ENCODE data around the gene PDE4B. TPM values are rescaled to one million over a fixed set of nuclear protein-coding genes. Genes with fewer than 3 reads are reported as not detected.
"Not testable (repeated sequence)": the region's sequence is repeated elsewhere in the genome, so short reads cannot be mapped to it uniquely, and the experiment has no call there.

PDE4B gene
- total RNA-seq, 1 donor from 2014 or later: 10.6 TPM

- ATAC-seq (ENCODE audit: poor library complexity) (no peak), DNase-seq (no peak)
- intact Hi-C loops (cut with DNase I): no loop called here
Observed at GRCh38 chr1:66012106-66012784, 219.6 kb downstream of the PDE4B start.

DNA sequence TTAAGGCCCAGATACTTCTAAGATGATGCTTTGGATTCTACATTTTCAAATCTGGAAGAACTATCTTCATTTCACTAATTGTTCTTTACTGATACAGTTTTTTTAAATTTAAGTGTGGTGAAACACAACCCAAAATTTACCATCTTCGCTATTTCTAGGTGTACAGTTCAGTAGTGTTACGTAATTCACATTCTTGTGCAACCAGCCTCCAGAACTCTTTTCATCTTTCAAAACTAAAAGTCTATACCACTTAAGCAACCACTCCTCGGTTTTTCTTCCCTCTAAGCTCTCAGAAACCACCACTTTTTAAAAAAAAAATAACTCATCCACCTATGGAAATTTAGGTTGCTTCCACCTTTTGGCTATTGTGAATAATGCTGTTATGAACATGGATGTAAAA is 220.7 kb downstream of the PDE4B start:
- no peak for ATAC-seq (ENCODE audit: poor library complexity)
- intact Hi-C loops (cut with DNase I): no loop called here

GRCh38 chr1:66022904-66023620 is 230.4 kb downstream of the PDE4B start:
- DNase-seq: no peak

More for the DNA sequence above, 220.7 kb downstream of the PDE4B start:
- no peak for DNase-seq

GRCh38 chr1:66025188-66025587 is 232.5 kb downstream of the PDE4B start:
- DNase-seq (no peak), ATAC-seq (ENCODE audit: poor library complexity) (no peak)
- intact Hi-C loops (cut with DNase I): no loop called here

More at GRCh38 chr1:66022904-66023620, 230.4 kb downstream of the PDE4B start:
- ATAC-seq (ENCODE audit: poor library complexity): no peak
- intact Hi-C loops (cut with DNase I): no loop called here

- intact Hi-C loops (cut with DNase I): no loop called here
- no peak for DNase-seq
- no peak for ATAC-seq (ENCODE audit: poor library complexity)
Observed at GRCh38 chr1:66028035-66028434, 235.3 kb downstream of the PDE4B start.

DNA sequence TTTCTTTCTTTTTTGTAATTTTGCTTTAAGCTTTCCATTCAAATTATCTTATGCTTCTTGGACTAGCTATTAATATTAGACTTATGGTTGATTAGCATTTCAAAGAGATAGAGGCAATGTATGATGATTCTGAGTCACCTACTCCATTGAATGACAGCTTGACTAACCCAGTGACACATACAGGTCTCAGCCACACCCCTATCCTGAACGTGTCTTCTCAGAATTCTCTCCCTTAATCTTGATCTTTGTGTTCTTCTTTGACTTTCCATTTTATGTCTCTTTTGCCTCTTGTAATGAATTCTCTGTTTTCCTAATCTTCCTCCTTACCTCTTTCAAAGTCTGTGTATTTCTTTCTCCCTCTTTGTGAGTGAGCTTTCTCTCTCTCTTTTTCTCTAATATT is 241.1 kb downstream of the PDE4B start:
- ATAC-seq (ENCODE audit: poor library complexity) (no peak), DNase-seq (no peak)
- intact Hi-C loops (cut with DNase I): no loop called here

DNA sequence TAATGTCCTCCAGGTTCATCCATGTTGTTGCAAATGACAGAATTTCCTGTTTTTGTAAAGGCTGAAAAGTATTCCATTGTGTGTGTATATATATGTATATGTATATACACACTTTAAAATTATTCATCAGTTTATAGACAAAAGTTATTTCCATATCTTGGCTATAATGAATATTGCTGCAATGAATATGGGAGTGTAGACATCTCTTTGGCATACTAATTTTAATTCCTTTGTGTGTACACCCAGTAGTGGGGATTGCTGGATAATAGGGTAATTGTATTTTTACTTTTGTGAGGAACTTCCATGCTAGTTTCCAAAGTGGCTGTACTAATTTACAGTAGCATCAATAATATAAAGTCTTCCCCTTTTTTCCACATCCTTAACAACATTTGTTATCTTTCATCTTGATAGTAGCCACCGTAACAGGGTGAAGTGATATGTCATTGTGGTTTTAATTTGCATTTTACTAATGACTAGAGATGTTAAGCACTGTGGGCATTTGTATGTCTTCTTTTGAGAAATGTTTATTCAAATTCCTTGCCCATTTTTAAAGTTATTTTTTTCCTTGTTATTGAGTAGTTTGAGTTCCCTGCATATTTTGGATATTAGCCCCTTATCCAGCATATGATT is 243.0 kb downstream of the PDE4B start:
- no peak for DNase-seq
- no peak for ATAC-seq (ENCODE audit: poor library complexity)
- intact Hi-C loops (cut with DNase I): no loop called here

- DNase-seq: no peak
- intact Hi-C loops (cut with DNase I): no loop called here
- ATAC-seq (ENCODE audit: poor library complexity): no peak
Observed at GRCh38 chr1:66041654-66042053, 249.0 kb downstream of the PDE4B start.

GRCh38 chr1:66043186-66043585 is 250.5 kb downstream of the PDE4B start:
- DNase-seq (no peak), ATAC-seq (ENCODE audit: poor library complexity) (no peak)
- intact Hi-C loops (cut with DNase I): no loop called here

- ATAC-seq (ENCODE audit: poor library complexity): no peak
- intact Hi-C loops (cut with DNase I): no loop called here
- DNase-seq: no peak
Observed at GRCh38 chr1:66044912-66045311, 252.2 kb downstream of the PDE4B start.

GRCh38 chr1:66046415-66046814 is 253.7 kb downstream of the PDE4B start:
- ATAC-seq (ENCODE audit: poor library complexity) (no peak), DNase-seq (no peak)
- intact Hi-C loops (cut with DNase I): no loop called here

GRCh38 chr1:66048011-66048410 is 255.3 kb downstream of the PDE4B start:
- intact Hi-C loops (cut with DNase I): no loop called here
- DNase-seq: no peak
- no peak for ATAC-seq (ENCODE audit: poor library complexity)

DNA sequence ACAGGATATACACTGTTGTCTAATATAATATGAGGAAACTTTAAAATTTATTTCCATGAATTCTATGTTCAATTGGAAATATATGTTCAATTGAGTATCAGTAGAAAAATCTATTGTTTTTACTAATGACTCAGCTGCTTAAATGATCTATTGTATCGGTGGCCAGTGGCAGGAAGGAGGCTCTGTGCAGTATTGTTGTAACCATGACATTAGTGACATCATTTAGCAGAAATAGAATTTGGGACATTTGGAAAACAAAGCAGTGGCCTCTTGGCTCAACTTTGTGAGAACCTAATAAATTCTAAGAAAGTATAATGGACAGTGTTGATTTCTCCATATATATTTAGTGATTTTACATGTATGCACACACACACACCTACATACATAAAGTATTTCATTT is 257.4 kb downstream of the PDE4B start:
- intact Hi-C loops (cut with DNase I): no loop called here
- ATAC-seq (ENCODE audit: poor library complexity) (no peak), DNase-seq (no peak)

DNA sequence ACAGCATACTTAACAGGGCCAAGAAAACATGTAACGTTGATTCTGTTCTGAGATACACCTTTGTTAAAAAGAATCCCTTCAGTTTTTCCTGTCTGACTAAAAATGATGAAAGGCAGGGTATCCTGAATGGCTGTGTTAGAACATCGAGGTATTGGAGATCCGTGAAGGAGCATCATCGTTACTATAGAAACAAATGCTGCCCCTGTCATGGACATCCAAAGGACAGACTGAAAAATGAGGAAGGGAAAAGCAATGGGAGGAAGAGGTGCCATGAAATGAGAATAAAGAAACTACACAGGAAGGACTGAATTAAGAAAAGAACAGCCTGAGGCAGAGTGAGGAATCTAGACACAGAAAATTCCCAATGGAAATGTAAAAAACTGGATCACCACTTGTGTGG is 257.9 kb downstream of the PDE4B start:
- DNase-seq: no peak
- no peak for ATAC-seq (ENCODE audit: poor library complexity)
- intact Hi-C loops (cut with DNase I): no loop called here

GRCh38 chr1:66055092-66055491 is 262.4 kb downstream of the PDE4B start:
- ATAC-seq (ENCODE audit: poor library complexity) (no peak), DNase-seq (no peak)
- intact Hi-C loops (cut with DNase I): no loop called here

GRCh38 chr1:66057448-66057847 is 264.8 kb downstream of the PDE4B start:
- ATAC-seq (ENCODE audit: poor library complexity); intact Hi-C loops (cut with DNase I); DNase-seq: not testable (repeated sequence)

- intact Hi-C loops (cut with DNase I): no loop called here
- DNase-seq (no peak), ATAC-seq (ENCODE audit: poor library complexity) (no peak)
Observed at GRCh38 chr1:66058558-66058957, 265.9 kb downstream of the PDE4B start.

- ATAC-seq (ENCODE audit: poor library complexity); intact Hi-C loops (cut with DNase I); DNase-seq: not testable (repeated sequence)
Observed at GRCh38 chr1:66067219-66067618, 274.5 kb downstream of the PDE4B start.

- ATAC-seq (ENCODE audit: poor library complexity) (no peak), DNase-seq (no peak)
- intact Hi-C loops (cut with DNase I): no loop called here
Observed at GRCh38 chr1:66069976-66070876, 277.5 kb downstream of the PDE4B start.

All from Right ventricle myocardium superior (tissue), 1 donor.